IPS DF 6.9 (cell line): Measurements from ENCODE around the gene OLIG1.

ENCODE experiments used
- DNase-seq: peaks from one replicate; pipeline ENCODE4 v3.0.0-alpha.2; 2013; ENCODE audit warnings: low read depth, low spot score
- H3K27ac ChIP-seq: one replicate; pipeline ENCODE4 v1.5.1; 2013; ENCODE audit warnings: low read length, control low read depth
- H3K27me3 ChIP-seq: 2 replicates; pipeline ENCODE4 v1.6.1; 2013; ENCODE audit warnings: mild to moderate bottlenecking, low read length; ENCODE audit not compliant: control insufficient read depth, insufficient read depth
- H3K36me3 ChIP-seq: 2 replicates; pipeline ENCODE4 v1.6.1; 2013; ENCODE audit warnings: low read length; ENCODE audit not compliant: control insufficient read depth, insufficient read depth
- H3K4me1 ChIP-seq: 2 replicates; pipeline ENCODE4 v1.6.1; 2013; ENCODE audit warnings: low read length; ENCODE audit not compliant: control insufficient read depth, insufficient read depth
- H3K4me3 ChIP-seq: 2 replicates; pipeline ENCODE4 v1.5.1; 2013; ENCODE audit warnings: mild to moderate bottlenecking, low read length
- H3K9me3 ChIP-seq: 2 replicates; pipeline ENCODE4 v1.6.1; 2013; ENCODE audit warnings: low read length, inconsistent platforms; ENCODE audit not compliant: control insufficient read depth, insufficient read depth
- WGBS: extraction: QIAGEN DNeasy Blood & Tissue Kit; methylation state at CpG from one replicate; pipeline ENCODE4 v1.1.7; 2013; ENCODE audit warnings: mixed read lengths, missing lambda C conversion rate; ENCODE audit not compliant: insufficient read length, insufficient coverage; 5-methylcytosine and 5-hydroxymethylcytosine counted together

Gene OLIG1

DNA sequence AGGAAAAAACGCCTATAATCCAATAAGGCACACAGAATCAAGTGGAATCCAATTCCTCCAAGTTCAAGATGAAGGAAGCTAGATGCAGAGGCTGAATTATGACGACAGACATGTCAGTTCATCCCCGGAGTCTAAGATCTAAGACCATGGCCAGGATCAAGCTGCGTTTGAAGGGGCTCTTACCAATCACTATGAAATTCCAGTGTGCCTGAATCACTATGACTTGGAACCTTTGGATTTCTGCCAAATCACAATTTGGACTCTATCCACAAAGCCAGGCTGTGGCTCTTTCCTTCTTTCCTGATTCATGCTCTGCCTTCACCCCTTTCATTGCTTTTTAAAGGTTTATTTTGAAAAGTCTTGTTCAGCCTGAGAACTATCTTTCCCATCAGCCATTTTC is 27.1 kb upstream of the OLIG1 start:
- DNase-seq, result no peak
- Histone ChIP-seq H3K27me3 (no peaks in the 10 kb centered on the region; the same call in 1 of the 2 replicates), H3K27ac (no peak overlapping the region), H3K36me3 (no peaks in the 10 kb centered on the region), H3K4me1 (0 out of 2 replicates have a peak, but pooled peaks cover 1% of the 10 kb centered on the region), H3K9me3 (no peaks in the 10 kb centered on the region), H3K4me3 (no peak overlapping the region)
- WGBS, result no CpG with 5 or more reads among the region's 4 CpGs

GRCh38 chr21:33046455-33046854 is 23.5 kb upstream of the OLIG1 start:
- no CpG with 5 or more reads among the region's 8 CpGs for WGBS
- Histone ChIP-seq H3K4me1 (0 out of 2 replicates have a peak, but pooled peaks cover 1% of the 10 kb centered on the region), H3K4me3 (no peak overlapping the region), H3K27ac (no peak overlapping the region), H3K9me3 (no peaks in the 10 kb centered on the region), H3K27me3 (no peaks in the 10 kb centered on the region; the same call in 1 of the 2 replicates), H3K36me3 (no peaks in the 10 kb centered on the region)
- no peak for DNase-seq

DNA sequence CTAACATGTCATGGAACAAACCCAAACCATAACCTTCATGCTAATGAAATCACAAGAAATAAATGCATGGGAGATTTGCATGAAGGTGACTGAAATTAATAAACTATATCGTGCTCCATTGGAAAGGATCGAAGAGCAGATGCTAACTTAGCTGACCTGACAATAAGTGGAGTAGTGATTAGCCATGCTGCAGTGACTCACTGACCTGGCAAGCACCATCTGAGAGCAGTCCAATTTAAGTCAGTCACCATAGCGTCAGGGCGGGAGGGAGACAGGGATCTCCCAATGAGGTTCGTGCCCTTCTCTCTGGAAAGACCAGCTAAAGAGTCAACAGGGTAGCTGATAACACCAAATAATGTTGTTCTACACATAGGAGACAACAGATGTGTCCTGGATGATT is 22.7 kb upstream of the OLIG1 start:
- Histone ChIP-seq H3K27ac (no peak overlapping the region), H3K4me1 (0 out of 2 replicates have a peak, but pooled peaks cover 1% of the 10 kb centered on the region), H3K36me3 (no peaks in the 10 kb centered on the region), H3K9me3 (no peaks in the 10 kb centered on the region), H3K4me3 (no peak overlapping the region), H3K27me3 (no peaks in the 10 kb centered on the region; the same call in 1 of the 2 replicates)
- WGBS, result no CpG with 5 or more reads among the region's 5 CpGs
- DNase-seq, result no peak

GRCh38 chr21:33051925-33052324 is 18.0 kb upstream of the OLIG1 start:
- no peaks in the 10 kb centered on the region for H3K36me3 ChIP-seq
- H3K9me3 ChIP-seq, result no peaks in the 10 kb centered on the region
- H3K4me3 ChIP-seq, result no peak overlapping the region
- no CpG with 5 or more reads among the region's 16 CpGs for WGBS
- 0 out of 2 replicates have a peak, but pooled peaks cover 1% of the 10 kb centered on the region for H3K4me1 ChIP-seq
- DNase-seq, result no peak
- H3K27me3 ChIP-seq, result no peaks in the 10 kb centered on the region; the same call in 1 of the 2 replicates
- H3K27ac ChIP-seq, result no peak overlapping the region

DNA sequence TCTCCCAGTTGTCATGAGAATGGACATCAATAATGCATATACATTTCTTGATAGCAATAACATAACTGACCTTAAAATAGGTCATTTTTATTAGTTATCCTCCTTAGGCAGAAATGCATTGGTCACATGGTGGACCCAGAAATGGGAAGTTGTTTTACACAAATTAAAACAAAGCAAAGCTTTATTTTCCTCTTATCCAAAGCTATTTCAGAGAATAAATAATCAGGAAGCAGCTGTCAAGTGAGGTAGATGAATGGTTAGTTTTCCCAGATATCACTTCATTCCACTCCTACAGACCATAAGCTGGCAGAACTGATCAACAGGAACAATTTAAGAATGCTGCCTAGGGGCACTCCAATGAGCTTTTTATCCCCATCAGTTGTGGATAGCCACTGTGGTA is 16.0 kb upstream of the OLIG1 start:
- Histone ChIP-seq H3K4me1 (no peaks in the 10 kb centered on the region), H3K4me3 (no peak overlapping the region), H3K9me3 (no peaks in the 10 kb centered on the region), H3K36me3 (no peaks in the 10 kb centered on the region), H3K27me3 (no peaks in the 10 kb centered on the region), H3K27ac (no peak overlapping the region)
- no peak for DNase-seq

DNA sequence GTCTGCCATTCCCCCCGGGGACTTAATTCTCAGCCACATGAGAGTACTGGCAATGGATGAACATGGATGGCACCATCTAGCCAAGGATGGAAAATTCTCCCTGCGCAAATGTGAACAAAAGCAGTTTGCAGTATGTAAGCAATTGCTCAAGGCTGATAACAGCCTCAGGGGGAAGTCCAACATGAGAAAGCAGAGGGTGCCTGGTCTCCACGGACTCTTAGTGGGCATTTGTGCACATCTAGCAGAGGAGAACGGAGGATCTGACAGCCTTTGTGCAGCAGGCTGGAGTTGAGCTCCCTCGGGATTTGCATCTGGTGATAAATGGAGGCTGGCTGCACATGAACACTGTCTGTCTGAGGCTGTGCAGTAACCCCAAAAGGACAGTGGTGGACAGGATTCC is 13.9 kb upstream of the OLIG1 start:
- no peaks in the 10 kb centered on the region for H3K27me3 ChIP-seq
- no peak overlapping the region for H3K4me3 ChIP-seq
- WGBS, result no CpG with 5 or more reads among the region's 5 CpGs
- no peaks in the 10 kb centered on the region for H3K4me1 ChIP-seq
- H3K27ac ChIP-seq, result no peak overlapping the region
- H3K36me3 ChIP-seq, result no peaks in the 10 kb centered on the region
- H3K9me3 ChIP-seq, result no peaks in the 10 kb centered on the region
- DNase-seq, result no peak

- Histone ChIP-seq H3K27ac (no peak overlapping the region), H3K36me3 (no peaks in the 10 kb centered on the region), H3K4me3 (no peak overlapping the region), H3K27me3 (no peaks in the 10 kb centered on the region), H3K4me1 (no peaks in the 10 kb centered on the region), H3K9me3 (no peaks in the 10 kb centered on the region)
- DNase-seq, result no peak
- WGBS, result no CpG with 5 or more reads among the region's 11 CpGs
Observed at GRCh38 chr21:33057385-33057940, 12.5 kb upstream of the OLIG1 start.

- H3K4me1 ChIP-seq, result no peaks in the 10 kb centered on the region
- H3K9me3 ChIP-seq, result no peaks in the 10 kb centered on the region
- DNase-seq, result no peak
- no peak overlapping the region for H3K4me3 ChIP-seq
- WGBS, result no CpG with 5 or more reads among the region's 6 CpGs
- no peak overlapping the region for H3K27ac ChIP-seq
- peaks cover 4% of the 10 kb centered on the region; the same call in 1 of the 2 replicates for H3K27me3 ChIP-seq
- H3K36me3 ChIP-seq, result no peaks in the 10 kb centered on the region
Observed at GRCh38 chr21:33058527-33058926, 11.4 kb upstream of the OLIG1 start.

DNA sequence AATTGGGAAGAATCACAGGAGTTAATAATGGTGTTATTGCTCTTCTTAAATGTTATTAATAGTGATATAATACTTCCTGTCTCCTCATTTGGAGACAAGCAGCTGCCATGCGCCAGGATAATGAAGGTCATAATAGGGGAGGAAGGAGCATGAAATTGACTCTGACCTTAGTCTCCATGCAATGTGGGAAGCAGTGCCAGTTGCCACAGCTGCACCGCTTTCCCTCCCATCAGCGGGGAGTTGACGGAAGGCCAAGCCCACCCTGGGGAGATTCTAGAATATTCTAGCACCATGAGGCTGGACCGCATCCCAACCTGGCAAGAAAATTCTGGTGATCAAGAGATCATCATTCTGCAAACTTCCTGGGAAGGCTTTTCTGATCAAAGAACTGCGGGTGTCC is 11.0 kb upstream of the OLIG1 start:
- no peak overlapping the region for H3K4me3 ChIP-seq
- no peaks in the 10 kb centered on the region for H3K4me1 ChIP-seq
- no peak overlapping the region for H3K27ac ChIP-seq
- H3K9me3 ChIP-seq, result no peaks in the 10 kb centered on the region
- peaks cover 6% of the 10 kb centered on the region; the same call in 1 of the 2 replicates for H3K27me3 ChIP-seq
- WGBS, result no CpG with 5 or more reads among the region's 6 CpGs
- no peaks in the 10 kb centered on the region for H3K36me3 ChIP-seq
- DNase-seq, result no peak

GRCh38 chr21:33059380-33059841 is 10.5 kb upstream of the OLIG1 start:
- Histone ChIP-seq H3K27ac (no peak overlapping the region), H3K4me3 (no peak overlapping the region), H3K36me3 (no peaks in the 10 kb centered on the region), H3K9me3 (no peaks in the 10 kb centered on the region), H3K4me1 (no peaks in the 10 kb centered on the region), H3K27me3 (peaks cover 9% of the 10 kb centered on the region; the same call in 1 of the 2 replicates)
- no CpG with 5 or more reads among the region's 2 CpGs for WGBS
- DNase-seq, result no peak

DNA sequence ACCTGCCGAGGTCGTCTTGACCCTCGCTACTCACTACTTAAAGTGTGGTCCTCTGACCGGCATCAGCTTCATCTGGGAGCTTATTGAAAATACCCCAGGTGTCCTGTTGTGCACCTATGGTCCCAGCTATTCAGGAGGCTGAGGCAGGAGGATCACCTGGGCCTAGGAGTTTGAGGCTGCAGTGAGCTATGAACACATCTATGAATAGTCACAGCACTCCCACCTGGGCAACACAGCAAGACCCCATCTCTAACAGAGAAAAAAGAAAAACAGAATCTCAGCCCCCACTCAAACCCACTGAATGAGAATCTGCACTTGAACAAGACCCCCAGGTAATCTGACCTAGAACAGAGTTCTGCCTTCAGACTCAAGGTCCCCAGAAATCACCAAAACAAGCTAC is 8.7 kb upstream of the OLIG1 start:
- DNase-seq, result no peak
- Histone ChIP-seq H3K4me3 (no peak overlapping the region), H3K36me3 (no peaks in the 10 kb centered on the region), H3K9me3 (no peaks in the 10 kb centered on the region), H3K4me1 (no peaks in the 10 kb centered on the region), H3K27me3 (peaks cover 16% of the 10 kb centered on the region; the same call in 1 of the 2 replicates), H3K27ac (no peak overlapping the region)
- WGBS, result no CpG with 5 or more reads among the region's 4 CpGs
